Body of pancreas (tissue), 4 donors: ENCODE data around the gene ITK. TPM values are rescaled to one million over a fixed set of nuclear protein-coding genes. Genes with fewer than 3 reads are reported as not detected.
A peak's percentile ranks its signal among the peaks of the same experiment; 100 is the strongest.

Source experiments
- ATAC-seq: fragments of 150-250 bp; one replicate; pipeline ENCODE4 v1.9.1; 2016
- DNase-seq, 4 donors: peaks; one replicate each; pipeline ENCODE4 v3.0.0-alpha.2; 2019
- H3K27ac ChIP-seq, 4 donors: fragments of 200-600 bp; sonication (generic); 1 replicate in 3 of 4; 2 replicates in 1 of 4; pipeline versions ENCODE4 v1.5.1 to v1.6.1; 2016 to 2019; ENCODE audit warnings: mild to moderate bottlenecking in 1 of 4, mixed read lengths in 1 of 4, moderate library complexity in 1 of 4
- H3K27me3 ChIP-seq, 2 donors: fragments of 200-600 bp; sonication (generic); one replicate each; pipeline ENCODE4 v1.6.0; 2016; ENCODE audit warnings: mild to moderate bottlenecking in 1 of 2
- H3K36me3 ChIP-seq, 2 donors: fragments of 200-600 bp; sonication (generic); replicated peaks in 1 of 2; 2 replicates each; pipeline ENCODE4 v1.5.1; 2016; ENCODE audit warnings: low read depth in 2 of 2; ENCODE audit not compliant: insufficient read depth in 1 of 2
- H3K4me1 ChIP-seq: fragments of 200-600 bp; sonication (generic); one replicate; pipeline ENCODE4 v1.6.0; 2016
- H3K4me3 ChIP-seq, 2 donors: fragments of 200-600 bp; sonication (generic); 1 replicate in 1 of 2; 2 replicates in 1 of 2; pipeline ENCODE4 v1.5.1; 2016 to 2019
- H3K9me3 ChIP-seq, 3 donors: fragments of 200-600 bp; sonication (generic); 1 replicate in 2 of 3; 2 replicates in 1 of 3; pipeline ENCODE4 v1.5.1; 2016
- CTCF ChIP-seq, 7 experiments: fragments of 450-650 bp in 4 of 7; fragments of 200-600 bp in 3 of 7; sonication (generic) in 3 of 7; IDR thresholded peaks; one replicate each; pipeline ENCODE4 v1.5.1; 2016 to 2019; ENCODE audit warnings: antibody characterized with exemption in 7 of 7
- POLR2A ChIP-seq, 3 donors: fragments of 450-650 bp; IDR thresholded peaks; one replicate each; pipeline ENCODE4 v1.6.1; 2016; ENCODE audit warnings: antibody characterized with exemption in 3 of 3, mild to moderate bottlenecking in 2 of 3
- WGBS, 2 donors: methylation state at CpG; one replicate each; pipeline ENCODE4 v1.1.5; 2017; 5-methylcytosine and 5-hydroxymethylcytosine counted together
- intact Hi-C: fragments of 100-400 bp; cut with DNase I; formaldehyde crosslinking; loops from one replicate; pipeline ENCODE4 v1.15.1; 2023
- total RNA-seq, 2 donors: library from RNA; depleted of rRNA; stranded (reverse); fragments of >200 nt; gene quantifications; one replicate each; pipeline ENCODE4 v1.1.0, GENCODE V29; 2016

ITK gene
- total RNA-seq, 2 donors from 2014 or later: 0.78 to 2.6 TPM

DNA sequence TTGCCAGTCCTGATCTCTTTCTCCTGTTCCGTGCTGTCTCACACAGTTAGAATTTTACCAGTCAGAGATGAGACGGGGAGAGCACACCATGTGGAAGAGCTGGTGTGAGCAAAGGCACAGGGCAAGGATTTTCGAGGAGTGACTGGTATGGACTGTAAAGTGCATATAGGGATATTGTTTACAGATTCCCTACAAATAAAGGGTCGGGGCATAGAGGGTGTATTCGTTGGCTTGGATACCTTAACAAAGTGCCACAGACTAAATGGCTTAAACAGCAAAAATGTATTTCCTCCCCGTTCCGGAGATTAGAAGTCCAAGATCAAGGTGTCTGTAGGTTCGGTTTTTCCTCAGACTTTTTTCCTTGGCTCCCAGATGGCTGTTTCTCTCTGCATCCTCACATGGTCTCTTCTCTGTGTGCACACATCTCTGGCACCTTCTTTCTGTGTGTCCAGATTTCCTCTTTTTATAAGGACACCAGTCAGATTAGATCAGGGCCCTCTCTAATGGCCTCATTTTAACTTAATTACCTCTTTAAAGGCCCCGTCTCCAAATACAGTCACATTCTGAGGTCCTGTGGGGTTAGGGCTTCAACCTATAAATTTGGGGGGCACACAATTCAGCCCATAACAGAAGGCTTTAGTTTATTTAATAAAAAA lies 108.7 kb downstream of the ITK start:
- WGBS, 2 donors: 84 to 85% methylated on average over 9 of the region's 9 CpGs
- no peaks in the 10 kb centered on the region for H3K27me3 ChIP-seq
- H3K36me3 ChIP-seq: no peaks in the 10 kb centered on the region
- intact Hi-C loops: no loop called here
- H3K9me3 ChIP-seq: no peaks in the 10 kb centered on the region
- TF ChIP-seq POLR2A (IDR thresholded peaks at IDR 0.05) (no peak), CTCF (IDR thresholded peaks at IDR 0.05) (no peak)
- no peak overlapping the region for H3K4me3 ChIP-seq
- peaks cover 5% of the 10 kb centered on the region for H3K4me1 ChIP-seq
- no peak overlapping the region for H3K27ac ChIP-seq
- no peak for DNase-seq
- no peak for ATAC-seq

DNA sequence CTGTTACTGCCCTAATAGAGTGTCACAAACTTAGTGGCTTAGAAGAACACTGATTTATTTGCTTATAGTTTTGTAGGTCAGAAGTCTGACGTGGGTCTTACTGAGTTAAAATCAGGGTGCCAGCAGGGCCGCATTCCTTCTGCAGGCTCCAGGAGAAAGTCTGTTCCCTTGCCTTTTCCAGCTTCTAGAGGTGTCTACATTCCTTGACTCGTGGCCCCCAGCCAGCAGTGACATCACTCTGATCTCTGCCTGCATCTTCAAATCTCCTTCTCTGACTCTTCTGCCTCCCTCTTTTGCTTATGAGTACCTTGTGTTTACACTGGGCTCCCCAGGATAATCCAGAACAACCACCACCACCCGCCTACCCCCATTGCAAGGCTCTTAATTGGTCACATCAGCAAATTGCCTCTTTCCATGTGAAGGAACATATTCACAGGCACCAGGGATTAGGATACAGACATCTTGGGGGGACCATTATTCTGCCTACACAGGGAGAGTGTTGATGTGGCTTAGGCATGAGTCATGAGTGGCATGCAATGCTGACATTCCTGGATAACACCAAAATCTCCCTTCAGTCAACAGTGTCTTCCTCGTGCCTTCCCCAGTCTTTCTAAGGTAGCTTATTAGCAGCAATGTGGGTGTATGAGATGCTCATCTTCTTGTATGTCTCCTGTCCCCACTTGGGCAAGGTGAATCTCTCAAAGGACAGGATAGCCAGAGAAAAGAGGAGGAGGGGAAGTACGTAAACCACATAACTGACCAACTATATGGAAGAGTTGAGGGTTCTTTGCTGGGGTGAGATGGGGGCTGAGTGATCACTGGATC lies 109.7 kb downstream of the ITK start:
- Histone ChIP-seq H3K36me3 (no peaks in the 10 kb centered on the region), H3K27me3 (no peaks in the 10 kb centered on the region), H3K4me3 (no peak overlapping the region), H3K4me1 (peaks cover 5% of the 10 kb centered on the region), H3K9me3 (no peaks in the 10 kb centered on the region), H3K27ac (peak overlapping the region in 2 of 4 donors; percentile 19 to 20)
- intact Hi-C loops: no loop called here
- TF ChIP-seq POLR2A (IDR thresholded peaks at IDR 0.05): no peak
- no peak for TF ChIP-seq CTCF (IDR thresholded peaks at IDR 0.05)
- DNase-seq (no peak), ATAC-seq (no peak)
- WGBS, 2 donors: 85 to 88% methylated on average over 6 of the region's 6 CpGs

DNA sequence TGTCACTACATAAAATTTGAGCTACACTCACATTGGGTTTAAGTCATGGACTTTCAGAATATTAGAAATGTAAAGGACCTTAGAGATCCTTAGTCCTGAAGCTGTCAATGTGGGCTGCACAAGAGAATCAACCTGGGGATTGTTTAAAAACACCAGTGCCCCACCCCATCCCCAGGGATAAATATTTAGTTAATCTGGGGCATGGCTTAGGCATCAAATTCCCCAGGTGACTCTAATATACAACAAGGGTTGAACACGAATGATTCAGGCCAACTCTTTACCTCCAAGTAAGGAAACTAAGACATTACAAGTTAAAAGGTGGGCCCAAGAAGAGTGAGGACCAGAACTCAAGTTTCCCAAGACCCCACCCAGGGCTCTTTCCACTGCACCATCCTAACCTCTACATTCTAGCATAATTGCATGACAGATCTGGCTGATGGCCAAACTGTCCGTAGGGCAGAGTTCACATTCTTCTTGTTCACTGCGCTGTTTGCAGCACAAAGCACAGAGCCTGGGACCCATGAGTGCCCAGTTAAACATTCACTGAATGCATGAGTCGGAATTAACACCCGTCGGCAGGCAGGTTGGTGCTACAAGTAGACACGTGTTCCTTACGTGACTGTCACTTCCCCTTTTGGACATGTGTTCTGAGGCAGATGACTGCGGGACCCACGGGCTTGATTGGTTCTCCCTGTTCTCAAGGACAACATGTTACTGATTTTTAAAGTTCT lies 110.5 kb downstream of the ITK start:
- no peaks in the 10 kb centered on the region for H3K9me3 ChIP-seq
- no peak for TF ChIP-seq CTCF (IDR thresholded peaks at IDR 0.05)
- no peak for TF ChIP-seq POLR2A (IDR thresholded peaks at IDR 0.05)
- DNase-seq: peak; percentile 54 to 77 (median 61)
- H3K27ac ChIP-seq: peak overlapping the region in 2 of 4 donors; percentile 19 to 20
- intact Hi-C loops: no loop called here
- no peak overlapping the region for H3K4me3 ChIP-seq
- H3K4me1 ChIP-seq: peaks cover 5% of the 10 kb centered on the region
- no peaks in the 10 kb centered on the region for H3K36me3 ChIP-seq
- peak; percentile 81 for ATAC-seq
- WGBS, 2 donors: 14 to 19% methylated on average over 10 of the region's 10 CpGs
- no peaks in the 10 kb centered on the region for H3K27me3 ChIP-seq

- 78 to 86% methylated on average over 3 of the region's 3 CpGs for WGBS, 2 donors
- H3K9me3 ChIP-seq: no peaks in the 10 kb centered on the region
- no peak overlapping the region for H3K27ac ChIP-seq
- TF ChIP-seq CTCF (IDR thresholded peaks at IDR 0.05): no peak
- TF ChIP-seq POLR2A (IDR thresholded peaks at IDR 0.05): no peak
- intact Hi-C loops: no loop called here
- no peaks in the 10 kb centered on the region for H3K27me3 ChIP-seq
- no peak overlapping the region for H3K4me3 ChIP-seq
- ATAC-seq (no peak), DNase-seq (no peak)
- no peaks in the 10 kb centered on the region for H3K36me3 ChIP-seq
- peaks cover 5% of the 10 kb centered on the region for H3K4me1 ChIP-seq
Measured at GRCh38 chr5:157292599-157292998, 112.0 kb downstream of the ITK start.
